KOPT-K1 (cell line): ENCODE measurements around the gene EPN3.

Source experiments
- H3K27ac ChIP-seq: fragments of 200-600 bp; sonication (generic); 2 replicates; pipeline ENCODE4 v1.5.1; 2016; ENCODE audit warnings: antibody characterized with exemption, mild to moderate bottlenecking, low read depth, low read length; ENCODE audit not compliant: poor library complexity, severe bottlenecking
- H3K36me3 ChIP-seq: fragments of 200-600 bp; sonication (generic); 2 replicates; pipeline ENCODE4 v1.5.1; 2017; ENCODE audit warnings: antibody characterized with exemption, mild to moderate bottlenecking, low read length, moderate library complexity; ENCODE audit not compliant: insufficient read depth
- H3K9me3 ChIP-seq: fragments of 200-600 bp; sonication (generic); 2 replicates; pipeline ENCODE4 v1.5.1; 2017; ENCODE audit warnings: antibody characterized with exemption, low read length, mild to moderate bottlenecking; ENCODE audit not compliant: insufficient read depth, poor library complexity, severe bottlenecking

EPN3 gene

GRCh38 chr17:50547035-50547735 is 14.7 kb downstream of the EPN3 start, which contains the start of gene SPATA20:
TSS of gene SPATA20 (plus strand) at chr17:50547174. CDS start at chr17:50547209, 35 bp downstream.
- H3K27ac ChIP-seq: no peak within 1 kb of the TSS
- H3K9me3 ChIP-seq: no peaks in the 10 kb centered on the region
- H3K36me3 ChIP-seq: no peaks in the 10 kb centered on the region

- Histone ChIP-seq H3K9me3 (no peaks in the 10 kb centered on the region), H3K27ac (no peak overlapping the region), H3K36me3 (no peaks in the 10 kb centered on the region)
Measured at GRCh38 chr17:50547736-50548083, 15.2 kb downstream of the EPN3 start.

GRCh38 chr17:50548831-50549230 is 16.3 kb downstream of the EPN3 start:
- no peak overlapping the region for H3K27ac ChIP-seq
- H3K9me3 ChIP-seq: no peaks in the 10 kb centered on the region
- no peaks in the 10 kb centered on the region for H3K36me3 ChIP-seq

GRCh38 chr17:50549256-50549941 is 16.9 kb downstream of the EPN3 start:
- no peaks in the 10 kb centered on the region for H3K9me3 ChIP-seq
- no peaks in the 10 kb centered on the region for H3K36me3 ChIP-seq
- H3K27ac ChIP-seq: no peak overlapping the region

GRCh38 chr17:50549969-50550368 is 17.4 kb downstream of the EPN3 start:
- H3K27ac ChIP-seq: no peak overlapping the region

GRCh38 chr17:50550661-50551432 is 18.3 kb downstream of the EPN3 start:
- H3K36me3 ChIP-seq: no peaks in the 10 kb centered on the region
- H3K27ac ChIP-seq: no peak overlapping the region
- H3K9me3 ChIP-seq: no peaks in the 10 kb centered on the region

More at GRCh38 chr17:50549969-50550368, 17.4 kb downstream of the EPN3 start:
- no peaks in the 10 kb centered on the region for H3K36me3 ChIP-seq
- H3K9me3 ChIP-seq: no peaks in the 10 kb centered on the region

GRCh38 chr17:50551433-50551815 is 18.9 kb downstream of the EPN3 start:
- H3K9me3 ChIP-seq: no peaks in the 10 kb centered on the region
- no peaks in the 10 kb centered on the region for H3K36me3 ChIP-seq
- no peak overlapping the region for H3K27ac ChIP-seq

GRCh38 chr17:50551884-50552283 is 19.3 kb downstream of the EPN3 start:
- Histone ChIP-seq H3K27ac (no peak overlapping the region), H3K9me3 (no peaks in the 10 kb centered on the region), H3K36me3 (no peaks in the 10 kb centered on the region)

GRCh38 chr17:50554201-50554600 is 21.7 kb downstream of the EPN3 start:
- Histone ChIP-seq H3K36me3 (no peaks in the 10 kb centered on the region), H3K9me3 (no peaks in the 10 kb centered on the region), H3K27ac (no peak overlapping the region)

- Histone ChIP-seq H3K36me3 (no peaks in the 10 kb centered on the region), H3K9me3 (no peaks in the 10 kb centered on the region), H3K27ac (no peak overlapping the region)
Measured at GRCh38 chr17:50556803-50557202, 24.3 kb downstream of the EPN3 start.

- Histone ChIP-seq H3K9me3 (no peaks in the 10 kb centered on the region), H3K27ac (no peak overlapping the region), H3K36me3 (no peaks in the 10 kb centered on the region)
Measured at GRCh38 chr17:50557630-50558029, 25.1 kb downstream of the EPN3 start.

- Histone ChIP-seq H3K27ac (no peak overlapping the region), H3K36me3 (no peaks in the 10 kb centered on the region), H3K9me3 (no peaks in the 10 kb centered on the region)
Measured at GRCh38 chr17:50558091-50558490, 25.6 kb downstream of the EPN3 start.

- H3K9me3 ChIP-seq: no peaks in the 10 kb centered on the region
- H3K27ac ChIP-seq: no peak overlapping the region
- no peaks in the 10 kb centered on the region for H3K36me3 ChIP-seq
Measured at GRCh38 chr17:50558581-50558940, 26.0 kb downstream of the EPN3 start.

GRCh38 chr17:50558941-50559614 is 26.5 kb downstream of the EPN3 start:
- Histone ChIP-seq H3K27ac (no peak overlapping the region), H3K9me3 (no peaks in the 10 kb centered on the region), H3K36me3 (no peaks in the 10 kb centered on the region)

GRCh38 chr17:50559674-50560184 is 27.2 kb downstream of the EPN3 start:
- no peaks in the 10 kb centered on the region for H3K36me3 ChIP-seq
- no peaks in the 10 kb centered on the region for H3K9me3 ChIP-seq
- H3K27ac ChIP-seq: no peak overlapping the region
